Measurements from ENCODE around the gene CEP44.

DNA sequence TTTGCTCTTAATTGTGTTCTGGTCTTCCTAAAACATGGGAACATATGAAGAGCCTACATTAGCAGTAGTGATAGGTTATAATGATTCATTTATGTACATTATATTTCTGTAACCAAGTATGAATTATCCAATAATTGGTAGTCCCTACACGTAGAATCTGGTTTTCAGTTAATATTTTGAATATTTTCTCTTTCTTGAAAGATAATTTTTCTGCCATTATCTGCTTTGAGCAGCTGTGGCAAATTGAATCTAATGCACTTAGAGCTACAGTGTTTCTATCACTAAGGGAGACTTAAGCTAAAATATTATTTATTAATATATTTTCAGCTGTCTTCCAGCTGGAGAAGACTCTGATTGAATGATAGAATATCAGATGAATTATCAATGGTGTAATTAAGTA, 21.0 kb downstream of the CEP44 start:
- TF ChIP-seq, protein P1, sequence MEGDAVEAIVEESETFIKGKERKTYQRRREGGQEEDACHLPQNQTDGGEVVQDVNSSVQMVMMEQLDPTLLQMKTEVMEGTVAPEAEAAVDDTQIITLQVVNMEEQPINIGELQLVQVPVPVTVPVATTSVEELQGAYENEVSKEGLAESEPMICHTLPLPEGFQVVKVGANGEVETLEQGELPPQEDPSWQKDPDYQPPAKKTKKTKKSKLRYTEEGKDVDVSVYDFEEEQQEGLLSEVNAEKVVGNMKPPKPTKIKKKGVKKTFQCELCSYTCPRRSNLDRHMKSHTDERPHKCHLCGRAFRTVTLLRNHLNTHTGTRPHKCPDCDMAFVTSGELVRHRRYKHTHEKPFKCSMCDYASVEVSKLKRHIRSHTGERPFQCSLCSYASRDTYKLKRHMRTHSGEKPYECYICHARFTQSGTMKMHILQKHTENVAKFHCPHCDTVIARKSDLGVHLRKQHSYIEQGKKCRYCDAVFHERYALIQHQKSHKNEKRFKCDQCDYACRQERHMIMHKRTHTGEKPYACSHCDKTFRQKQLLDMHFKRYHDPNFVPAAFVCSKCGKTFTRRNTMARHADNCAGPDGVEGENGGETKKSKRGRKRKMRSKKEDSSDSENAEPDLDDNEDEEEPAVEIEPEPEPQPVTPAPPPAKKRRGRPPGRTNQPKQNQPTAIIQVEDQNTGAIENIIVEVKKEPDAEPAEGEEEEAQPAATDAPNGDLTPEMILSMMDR (IDR thresholded peaks at IDR 0.05 in 2 of 3, conservative IDR thresholded peaks at IDR 0.05 in 1 of 3; ENCODE audit: borderline replicate concordance in 1 of 3, insufficient read depth in 1 of 3, low read depth in 2 of 3, low read length in 2 of 3), result no peak
- no peak for TF ChIP-seq POLR2AphosphoS5 (IDR thresholded peaks at IDR 0.05; ENCODE audit: low read depth, low read length)
- TF ChIP-seq POLR2A (IDR thresholded peaks at IDR 0.05; ENCODE audit: borderline replicate concordance, extremely low read depth, insufficient read depth, insufficient read length), result no peak
- no peak for TF ChIP-seq EZH2phosphoT487 (IDR thresholded peaks at IDR 0.05; ENCODE audit: borderline replicate concordance)
